ENCODE measurements around the gene FCRL6. TPM values are rescaled to one million over a fixed set of nuclear protein-coding genes. Genes with fewer than 3 reads are reported as not detected.

FCRL6 gene
- polyA plus RNA-seq, 1 donor (not counting 4 experiments of a cell fraction or from before 2014, with no cell fraction given), result not detected

GRCh38 chr1:159798893-159799292 is 3.3 kb upstream of the FCRL6 start:
- Histone ChIP-seq H2AFZ (ENCODE audit: control insufficient read depth, low read length) (peak overlapping the region; percentile 25), H3K9me3 (ENCODE audit: control insufficient read depth, low read depth, low read length) (no peaks in the 10 kb centered on the region), H3K79me2 (ENCODE audit: control insufficient read depth, insufficient read depth, low read length) (no peaks in the 10 kb centered on the region), H3K36me3 (ENCODE audit: control insufficient read depth in 2 of 2, extremely low read depth in 1 of 2, insufficient read depth in 2 of 2, low read length in 2 of 2) (no peaks in the 10 kb centered on the region), H3K27ac (ENCODE audit: control insufficient read depth, insufficient read depth, low read length) (no peak overlapping the region), H3K9ac (ENCODE audit: control insufficient read depth, extremely low read depth, insufficient read depth, low read length) (no peak overlapping the region), H3K4me3 (ENCODE audit: control insufficient read depth in 2 of 3, extremely low read depth in 1 of 3, insufficient read depth in 2 of 3, low read depth in 1 of 3, low read length in 3 of 3) (no peak overlapping the region), H3K9me1 (ENCODE audit: control insufficient read depth, extremely low read depth, insufficient read depth, low read length) (no peaks in the 10 kb centered on the region), H3K4me2 (ENCODE audit: control insufficient read depth, extremely low read depth, insufficient read depth, low read depth, low read length) (no peak overlapping the region), H4K20me1 (ENCODE audit: control insufficient read depth, extremely low read depth, insufficient read depth, low read length) (no peaks in the 10 kb centered on the region), H3K27me3 (ENCODE audit: control insufficient read depth, extremely low read depth, insufficient read depth, low read length) (peaks cover 7% of the 10 kb centered on the region), H3K4me1 (ENCODE audit: control insufficient read depth, extremely low read depth, insufficient read depth, low read length) (no peaks in the 10 kb centered on the region)
- FAIRE-seq (peak; percentile 67), DNase-seq (ENCODE audit: low read depth, low spot score) (peak; percentile 48)
- dilution Hi-C loops (cut with MboI; ENCODE audit: extremely low pct_ligation_motif_present, low sequenced_read_pairs), result loop anchor here (5.0 to 25.0 kb wide), 2 partner anchors 88 to 238 kb away; partner anchors contain the start of gene PIGM
- TF ChIP-seq CTCF (optimal IDR thresholded peaks at IDR 0.05 in 1 of 3, IDR thresholded peaks at IDR 0.05 in 1 of 3, conservative IDR thresholded peaks at IDR 0.05 in 1 of 3; ENCODE audit: extremely low read depth in 1 of 3, insufficient read depth in 2 of 3, low read length in 3 of 3) (peak; percentile 76 to 93 (median 80)), EZH2 (IDR thresholded peaks at IDR 0.05; ENCODE audit: low read length) (no peak)

- Histone ChIP-seq H3K36me3 (ENCODE audit: control insufficient read depth in 2 of 2, extremely low read depth in 1 of 2, insufficient read depth in 2 of 2, low read length in 2 of 2) (no peaks in the 10 kb centered on the region), H3K27ac (ENCODE audit: control insufficient read depth, insufficient read depth, low read length) (no peak overlapping the region), H3K9me1 (ENCODE audit: control insufficient read depth, extremely low read depth, insufficient read depth, low read length) (no peaks in the 10 kb centered on the region), H3K9ac (ENCODE audit: control insufficient read depth, extremely low read depth, insufficient read depth, low read length) (no peak overlapping the region), H3K79me2 (ENCODE audit: control insufficient read depth, insufficient read depth, low read length) (no peaks in the 10 kb centered on the region), H3K4me2 (ENCODE audit: control insufficient read depth, extremely low read depth, insufficient read depth, low read depth, low read length) (no peak overlapping the region), H2AFZ (ENCODE audit: control insufficient read depth, low read length) (no peak overlapping the region), H4K20me1 (ENCODE audit: control insufficient read depth, extremely low read depth, insufficient read depth, low read length) (no peaks in the 10 kb centered on the region), H3K9me3 (ENCODE audit: control insufficient read depth, low read depth, low read length) (no peaks in the 10 kb centered on the region), H3K4me1 (ENCODE audit: control insufficient read depth, extremely low read depth, insufficient read depth, low read length) (no peaks in the 10 kb centered on the region), H3K4me3 (ENCODE audit: control insufficient read depth in 2 of 3, extremely low read depth in 1 of 3, insufficient read depth in 2 of 3, low read depth in 1 of 3, low read length in 3 of 3) (no peak overlapping the region), H3K27me3 (ENCODE audit: control insufficient read depth, extremely low read depth, insufficient read depth, low read length) (peaks cover 7% of the 10 kb centered on the region)
- FAIRE-seq (no peak), DNase-seq (ENCODE audit: low read depth, low spot score) (no peak)
- TF ChIP-seq EZH2 (IDR thresholded peaks at IDR 0.05; ENCODE audit: low read length) (no peak), CTCF (optimal IDR thresholded peaks at IDR 0.05 in 1 of 3, IDR thresholded peaks at IDR 0.05 in 1 of 3, conservative IDR thresholded peaks at IDR 0.05 in 1 of 3; ENCODE audit: extremely low read depth in 1 of 3, insufficient read depth in 2 of 3, low read length in 3 of 3) (no peak)
- dilution Hi-C loops (cut with MboI; ENCODE audit: extremely low pct_ligation_motif_present, low sequenced_read_pairs), result loop anchor here (5.0 to 25.0 kb wide), 2 partner anchors 88 to 238 kb away; partner anchors contain the start of gene PIGM
Observed at GRCh38 chr1:159799446-159799985, 2.6 kb upstream of the FCRL6 start.
